HG02943 (cell line): ENCODE measurements around the gene OR4F17.
"Not testable (repeated sequence)": the region's sequence is repeated elsewhere in the genome, so short reads cannot be mapped to it uniquely, and the experiment has no call there.

Experiments
- ATAC-seq: cut with Tn5 transposase; IDR thresholded peaks from one replicate; pipeline ENCODE4 v1.9.1; 2021; ENCODE audit warnings: mild to moderate bottlenecking, low read depth, moderate library complexity; ENCODE audit not compliant: unreplicated experiment

Gene OR4F17

GRCh38 chr19:106804-107203 is at the start of gene OR4F17:
Gene OR4F17 (plus strand): TSS chr19:107104. CDS start chr19:110679, 3,575 bp downstream.
- ATAC-seq, result not testable (repeated sequence)

GRCh38 chr19:70793-71192 is 36.1 kb upstream of the OR4F17 start:
- not testable (repeated sequence) for ATAC-seq

GRCh38 chr19:82864-83263 is 24.0 kb upstream of the OR4F17 start:
- ATAC-seq, result not testable (repeated sequence)

GRCh38 chr19:83626-84025 is 23.3 kb upstream of the OR4F17 start:
- not testable (repeated sequence) for ATAC-seq

- not testable (repeated sequence) for ATAC-seq
These were observed 16.2 kb upstream of the OR4F17 start for GRCh38 chr19:90678-91077.

- not testable (repeated sequence) for ATAC-seq
These were observed 12.1 kb upstream of the OR4F17 start for GRCh38 chr19:94794-95193.

- not testable (repeated sequence) for ATAC-seq
These were observed 9.3 kb upstream of the OR4F17 start for GRCh38 chr19:97647-98046.

- not testable (repeated sequence) for ATAC-seq
These were observed 13.7 kb downstream of the OR4F17 start for GRCh38 chr19:120443-121140.
